HEK293T (cell line): ENCODE data around the gene AGL.

ENCODE experiments used
- BHLHE40 ChIP-seq: fragments of 450-650 bp; IDR thresholded peaks from 2 replicates; pipeline ENCODE4 v1.6.1; 2016; ENCODE audit warnings: mild to moderate bottlenecking, moderate library complexity, borderline replicate concordance
- ELF4 ChIP-seq: fragments of 450-650 bp; IDR thresholded peaks from 2 replicates; pipeline ENCODE4 v1.6.1; 2017; ENCODE audit warnings: antibody characterized with exemption
- FOXA1 ChIP-seq: fragments of 450-650 bp; IDR thresholded peaks from 2 replicates; pipeline ENCODE4 v1.6.1; 2016; ENCODE audit warnings: mild to moderate bottlenecking
- FOXM1 ChIP-seq: fragments of 450-650 bp; IDR thresholded peaks from 2 replicates; pipeline ENCODE4 v1.6.1; 2017; ENCODE audit warnings: mild to moderate bottlenecking, borderline replicate concordance
- HDGF ChIP-seq: fragments of 450-650 bp; IDR thresholded peaks from 2 replicates; pipeline ENCODE4 v1.6.1; 2017; ENCODE audit warnings: antibody characterized with exemption, borderline replicate concordance

GRCh38 chr1:99934801-99935200 is 84.6 kb downstream of the AGL start:
- TF ChIP-seq HDGF (no peak), BHLHE40 (no peak), FOXA1 (no peak), FOXM1 (no peak), ELF4 (no peak)
